Neuron (in vitro differentiated cells): ENCODE results near the gene KLK13.

ENCODE experiments used
- H2AFZ ChIP-seq: one replicate; pipeline ENCODE4 v1.6.1; 2013; ENCODE audit warnings: low read depth, mild to moderate bottlenecking, inconsistent platforms, low read length, moderate library complexity
- H3K27me3 ChIP-seq: one replicate; pipeline ENCODE4 v1.6.1; 2013; ENCODE audit warnings: low read length; ENCODE audit not compliant: insufficient read depth
- H3K36me3 ChIP-seq: one replicate; pipeline ENCODE4 v1.6.1; 2013; ENCODE audit warnings: low read length; ENCODE audit not compliant: insufficient read depth
- H3K4me1 ChIP-seq: one replicate; pipeline ENCODE4 v1.6.1; 2013; ENCODE audit warnings: low read length; ENCODE audit not compliant: insufficient read depth
- H3K4me3 ChIP-seq: 2 replicates; pipeline ENCODE4 v1.5.1; 2013; ENCODE audit warnings: mild to moderate bottlenecking, low read length, moderate library complexity
- H3K9me3 ChIP-seq: one replicate; pipeline ENCODE4 v1.6.1; 2013; ENCODE audit warnings: low read length

The KLK13 gene

GRCh38 chr19:51031880-51032225 lies 33.0 kb downstream of the KLK13 start:
- Histone ChIP-seq H3K36me3 (no peaks in the 10 kb centered on the region), H3K4me3 (no peak overlapping the region), H3K9me3 (no peaks in the 10 kb centered on the region), H2AFZ (no peak overlapping the region), H3K27me3 (peaks cover 17% of the 10 kb centered on the region), H3K4me1 (no peaks in the 10 kb centered on the region)

- no peak overlapping the region for H3K4me3 ChIP-seq
- no peaks in the 10 kb centered on the region for H3K9me3 ChIP-seq
- no peaks in the 10 kb centered on the region for H3K4me1 ChIP-seq
- H2AFZ ChIP-seq: no peak overlapping the region
- peaks cover 22% of the 10 kb centered on the region for H3K27me3 ChIP-seq
- no peaks in the 10 kb centered on the region for H3K36me3 ChIP-seq
Observed at GRCh38 chr19:51031220-51031879, 33.5 kb downstream of the KLK13 start.

GRCh38 chr19:51030631-51031030 lies 34.3 kb downstream of the KLK13 start:
- no peaks in the 10 kb centered on the region for H3K4me1 ChIP-seq
- no peaks in the 10 kb centered on the region for H3K9me3 ChIP-seq
- H3K4me3 ChIP-seq: no peak overlapping the region
- no peak overlapping the region for H2AFZ ChIP-seq
- H3K36me3 ChIP-seq: no peaks in the 10 kb centered on the region
- H3K27me3 ChIP-seq: peaks cover 29% of the 10 kb centered on the region

- H3K4me1 ChIP-seq: no peaks in the 10 kb centered on the region
- peaks cover 26% of the 10 kb centered on the region for H3K27me3 ChIP-seq
- no peak overlapping the region for H2AFZ ChIP-seq
- H3K36me3 ChIP-seq: no peaks in the 10 kb centered on the region
- no peak overlapping the region for H3K4me3 ChIP-seq
- no peaks in the 10 kb centered on the region for H3K9me3 ChIP-seq
Observed at GRCh38 chr19:51029718-51030117, 35.2 kb downstream of the KLK13 start.

- Histone ChIP-seq H2AFZ (no peak overlapping the region), H3K4me1 (no peaks in the 10 kb centered on the region), H3K9me3 (no peaks in the 10 kb centered on the region), H3K27me3 (peaks cover 37% of the 10 kb centered on the region), H3K4me3 (no peak overlapping the region), H3K36me3 (no peaks in the 10 kb centered on the region)
Observed at GRCh38 chr19:51027873-51028272, 37.0 kb downstream of the KLK13 start.

GRCh38 chr19:51027126-51027806 lies 37.6 kb downstream of the KLK13 start:
- peaks cover 43% of the 10 kb centered on the region for H3K27me3 ChIP-seq
- H3K9me3 ChIP-seq: no peaks in the 10 kb centered on the region
- no peak overlapping the region for H2AFZ ChIP-seq
- no peaks in the 10 kb centered on the region for H3K36me3 ChIP-seq
- H3K4me1 ChIP-seq: no peaks in the 10 kb centered on the region
- no peak overlapping the region for H3K4me3 ChIP-seq

GRCh38 chr19:51026554-51026831 lies 38.4 kb downstream of the KLK13 start, which contains the start of gene KLK11:
TSS of gene KLK11 (minus strand) at chr19:51026616. CDS start at chr19:51025631, 985 bp downstream.
- no peak within 1 kb of the TSS for H2AFZ ChIP-seq
- no peaks in the 10 kb centered on the region for H3K36me3 ChIP-seq
- no peak within 1 kb of the TSS for H3K4me3 ChIP-seq
- H3K4me1 ChIP-seq: no peaks in the 10 kb centered on the region
- no peaks in the 10 kb centered on the region for H3K9me3 ChIP-seq
- H3K27me3 ChIP-seq: peaks cover 44% of the 10 kb centered on the region

GRCh38 chr19:51025809-51026553 lies 38.9 kb downstream of the KLK13 start:
- H3K4me1 ChIP-seq: no peaks in the 10 kb centered on the region
- H3K36me3 ChIP-seq: no peaks in the 10 kb centered on the region
- H3K27me3 ChIP-seq: peaks cover 44% of the 10 kb centered on the region
- H3K9me3 ChIP-seq: no peaks in the 10 kb centered on the region
- no peak overlapping the region for H2AFZ ChIP-seq
- no peak overlapping the region for H3K4me3 ChIP-seq

- Histone ChIP-seq H3K27me3 (peaks cover 48% of the 10 kb centered on the region), H3K4me1 (no peaks in the 10 kb centered on the region), H3K36me3 (no peaks in the 10 kb centered on the region), H2AFZ (no peak overlapping the region), H3K9me3 (no peaks in the 10 kb centered on the region), H3K4me3 (no peak overlapping the region)
Observed at GRCh38 chr19:51025401-51025800, 39.5 kb downstream of the KLK13 start.

- Histone ChIP-seq H3K4me1 (no peaks in the 10 kb centered on the region), H3K4me3 (no peak overlapping the region), H2AFZ (no peak overlapping the region), H3K27me3 (peaks cover 52% of the 10 kb centered on the region), H3K9me3 (no peaks in the 10 kb centered on the region), H3K36me3 (no peaks in the 10 kb centered on the region)
Observed at GRCh38 chr19:51024924-51025323, 40.0 kb downstream of the KLK13 start.

- Histone ChIP-seq H3K4me3 (no peak overlapping the region), H3K27me3 (peaks cover 62% of the 10 kb centered on the region), H3K9me3 (no peaks in the 10 kb centered on the region), H3K36me3 (no peaks in the 10 kb centered on the region), H2AFZ (no peak overlapping the region), H3K4me1 (no peaks in the 10 kb centered on the region)
Observed at GRCh38 chr19:51023946-51024345, 40.9 kb downstream of the KLK13 start.

- Histone ChIP-seq H2AFZ (no peak overlapping the region), H3K9me3 (no peaks in the 10 kb centered on the region), H3K27me3 (peaks cover 63% of the 10 kb centered on the region), H3K36me3 (no peaks in the 10 kb centered on the region), H3K4me3 (no peak overlapping the region), H3K4me1 (no peaks in the 10 kb centered on the region)
Observed at GRCh38 chr19:51022526-51022925, 42.4 kb downstream of the KLK13 start.

- H3K4me3 ChIP-seq: no peak overlapping the region
- H3K36me3 ChIP-seq: no peaks in the 10 kb centered on the region
- H2AFZ ChIP-seq: no peak overlapping the region
- no peaks in the 10 kb centered on the region for H3K4me1 ChIP-seq
- peaks cover 61% of the 10 kb centered on the region for H3K27me3 ChIP-seq
- H3K9me3 ChIP-seq: no peaks in the 10 kb centered on the region
Observed at GRCh38 chr19:51020988-51021651, 43.8 kb downstream of the KLK13 start.
